OCI-LY3 (cell line): ENCODE results near the gene HS3ST3A1.

Experiments
- H2AFZ ChIP-seq: fragments of 200-600, 300-600 bp; shearing (Covaris generic); 2 replicates; pipeline ENCODE4 v1.6.0; 2014; ENCODE audit warnings: antibody characterized with exemption, low read depth, low read length
- H3K27ac ChIP-seq: fragments of 200-600, 300-600 bp; sonication (generic); 2 replicates; pipeline ENCODE4 v1.5.1; 2014; ENCODE audit warnings: mild to moderate bottlenecking, low read length, moderate library complexity, mixed read lengths
- H3K27me3 ChIP-seq: fragments of 200-600, 300-600 bp; sonication (generic); 2 replicates; pipeline ENCODE4 v1.6.1; 2014; ENCODE audit warnings: low read depth, low read length, mixed read lengths
- H3K36me3 ChIP-seq: fragments of 200-600, 300-600 bp; sonication (generic); replicated peaks from 2 replicates; pipeline ENCODE3; 2014; ENCODE audit warnings: low read depth, low read length, mixed read lengths
- H3K4me1 ChIP-seq: fragments of 300-600, 200-600 bp; sonication (generic); 2 replicates; pipeline ENCODE4 v1.6.1; 2014; ENCODE audit warnings: low read length, mixed read lengths
- H3K4me2 ChIP-seq: fragments of 200-600, 300-600 bp; sonication (generic); 2 replicates; pipeline ENCODE4 v1.6.1; 2014; ENCODE audit warnings: low read length, mixed read lengths
- H3K4me3 ChIP-seq: fragments of 300-600, 200-600 bp; sonication (generic); 2 replicates; pipeline ENCODE4 v1.5.1; 2014; ENCODE audit warnings: antibody characterized with exemption, mild to moderate bottlenecking, low read length, moderate library complexity
- H3K79me2 ChIP-seq: fragments of 300-600, 200-600 bp; shearing (Covaris generic); 2 replicates; pipeline ENCODE4 v1.6.1; 2014; ENCODE audit warnings: mild to moderate bottlenecking, low read length, mixed read lengths
- H3K9ac ChIP-seq: fragments of 300-600, 200-600 bp; shearing (Covaris generic); 2 replicates; pipeline ENCODE4 v1.6.0; 2014; ENCODE audit warnings: mild to moderate bottlenecking, low read length, moderate library complexity
- H3K9me3 ChIP-seq: fragments of 200-600, 300-600 bp; shearing (Covaris generic); 2 replicates; pipeline ENCODE4 v1.6.1; 2014; ENCODE audit warnings: low read length, mixed read lengths; ENCODE audit not compliant: insufficient read depth
- H4K20me1 ChIP-seq: fragments of 200-600, 300-600 bp; sonication (generic); 2 replicates; pipeline ENCODE4 v1.6.1; 2016; ENCODE audit warnings: low read length, mixed read lengths; ENCODE audit not compliant: insufficient read depth
- CTCF ChIP-seq: fragments of 200-600, 300-600 bp; sonication (generic); IDR thresholded peaks from 2 replicates; pipeline ENCODE4 v1.5.1; 2014; ENCODE audit warnings: antibody characterized with exemption, low read length, low read depth
- EZH2phosphoT487 ChIP-seq: fragments of 200-600 bp; shearing (Covaris generic); IDR thresholded peaks from 2 replicates; pipeline ENCODE4 v1.6.1; 2018; ENCODE audit warnings: antibody characterized with exemption, mixed run types, low read depth

Gene HS3ST3A1

GRCh38 chr17:13460261-13461000 is 141.3 kb downstream of the HS3ST3A1 start:
- Histone ChIP-seq H3K9ac (no peak overlapping the region), H2AFZ (no peak overlapping the region), H3K4me1 (no peaks in the 10 kb centered on the region)

GRCh38 chr17:13457783-13458182 is 143.9 kb downstream of the HS3ST3A1 start:
- no peak overlapping the region for H3K27ac ChIP-seq
- no peaks in the 10 kb centered on the region for H3K36me3 ChIP-seq
- H3K4me1 ChIP-seq: no peaks in the 10 kb centered on the region
- TF ChIP-seq CTCF (no peak), EZH2phosphoT487 (no peak)
- H3K4me3 ChIP-seq: no peak overlapping the region
- H4K20me1 ChIP-seq: no peaks in the 10 kb centered on the region
- no peaks in the 10 kb centered on the region for H3K27me3 ChIP-seq
- no peaks in the 10 kb centered on the region for H3K79me2 ChIP-seq
- H3K4me2 ChIP-seq: no peak overlapping the region
- H3K9me3 ChIP-seq: no peaks in the 10 kb centered on the region
- no peak overlapping the region for H2AFZ ChIP-seq
- H3K9ac ChIP-seq: no peak overlapping the region

More at GRCh38 chr17:13460261-13461000, 141.3 kb downstream of the HS3ST3A1 start:
- TF ChIP-seq EZH2phosphoT487: no peak
- TF ChIP-seq CTCF: no peak
- Histone ChIP-seq H3K36me3 (no peaks in the 10 kb centered on the region), H4K20me1 (no peaks in the 10 kb centered on the region), H3K4me2 (no peak overlapping the region), H3K9me3 (no peaks in the 10 kb centered on the region), H3K27me3 (no peaks in the 10 kb centered on the region), H3K79me2 (no peaks in the 10 kb centered on the region), H3K27ac (no peak overlapping the region), H3K4me3 (no peak overlapping the region)
